Measurements from ENCODE around the gene GNAT1.

GNAT1 gene

DNA sequence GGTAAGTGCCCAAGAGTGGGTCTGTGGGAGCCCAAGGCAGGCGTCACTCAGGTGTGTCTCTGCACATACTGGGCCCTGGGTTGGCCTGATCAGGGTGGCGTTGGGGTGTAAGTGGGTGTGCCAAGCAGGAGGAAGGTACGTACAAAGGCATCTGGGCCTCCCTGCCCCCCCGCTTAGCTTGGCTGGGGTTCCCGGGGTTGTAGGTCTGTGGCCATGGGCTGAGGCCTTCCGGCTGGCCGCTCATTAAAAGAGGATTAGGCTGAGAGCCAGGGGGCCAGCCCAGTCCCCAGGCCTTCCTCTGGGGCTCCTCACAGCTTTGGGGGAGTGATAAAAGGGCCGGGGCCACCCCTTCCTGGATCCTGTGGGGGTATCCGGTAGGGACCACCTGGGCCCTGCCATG, 23.0 kb upstream of the GNAT1 start:
- Histone ChIP-seq H3K27me3 (no peaks in the 10 kb centered on the region; the same call in 1 of the 2 replicates), H4K20me1 (peaks cover 76% of the 10 kb centered on the region), H3K4me3 (no peak overlapping the region), H3K36me3 (peaks cover 45% of the 10 kb centered on the region), H3K4me1 (peaks cover 99% of the 10 kb centered on the region), H3K9ac (no peak overlapping the region), H3K9me3 (no peaks in the 10 kb centered on the region), H3K27ac (peak overlapping the region; percentile 56), H3K4me2 (peak overlapping the region; percentile 96)
- no peak for TF ChIP-seq Cebpa-rat (IDR thresholded peaks at IDR 0.05)

DNA sequence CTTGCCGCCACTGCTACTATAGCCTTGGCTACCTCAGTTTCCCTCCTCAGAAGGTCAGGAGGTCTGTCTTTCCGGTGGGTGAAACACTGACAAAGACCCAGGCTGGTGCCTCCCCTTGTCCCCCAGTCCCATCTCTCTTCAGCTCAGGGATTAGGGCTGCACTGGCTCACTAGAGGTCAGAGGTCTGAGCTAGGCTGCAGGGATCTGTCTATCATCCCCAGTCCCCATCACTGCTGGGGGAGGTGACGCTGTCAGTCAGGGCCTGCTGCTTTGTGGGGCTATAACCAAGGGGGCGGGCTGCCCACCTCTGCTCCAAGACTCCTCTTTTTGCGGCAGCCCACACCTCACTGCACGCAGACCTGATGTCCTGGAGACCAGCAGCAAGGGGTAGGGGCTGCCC, 22.6 kb upstream of the GNAT1 start:
- peak overlapping the region; percentile 56 for H3K27ac ChIP-seq
- H3K27me3 ChIP-seq: no peaks in the 10 kb centered on the region; the same call in 1 of the 2 replicates
- H3K36me3 ChIP-seq: peaks cover 48% of the 10 kb centered on the region
- H4K20me1 ChIP-seq: peaks cover 76% of the 10 kb centered on the region
- no peaks in the 10 kb centered on the region for H3K9me3 ChIP-seq
- TF ChIP-seq Cebpa-rat (IDR thresholded peaks at IDR 0.05): no peak
- no peak overlapping the region for H3K9ac ChIP-seq
- peak overlapping the region; percentile 96 for H3K4me2 ChIP-seq
- peaks cover 99% of the 10 kb centered on the region for H3K4me1 ChIP-seq
- no peak overlapping the region for H3K4me3 ChIP-seq

DNA sequence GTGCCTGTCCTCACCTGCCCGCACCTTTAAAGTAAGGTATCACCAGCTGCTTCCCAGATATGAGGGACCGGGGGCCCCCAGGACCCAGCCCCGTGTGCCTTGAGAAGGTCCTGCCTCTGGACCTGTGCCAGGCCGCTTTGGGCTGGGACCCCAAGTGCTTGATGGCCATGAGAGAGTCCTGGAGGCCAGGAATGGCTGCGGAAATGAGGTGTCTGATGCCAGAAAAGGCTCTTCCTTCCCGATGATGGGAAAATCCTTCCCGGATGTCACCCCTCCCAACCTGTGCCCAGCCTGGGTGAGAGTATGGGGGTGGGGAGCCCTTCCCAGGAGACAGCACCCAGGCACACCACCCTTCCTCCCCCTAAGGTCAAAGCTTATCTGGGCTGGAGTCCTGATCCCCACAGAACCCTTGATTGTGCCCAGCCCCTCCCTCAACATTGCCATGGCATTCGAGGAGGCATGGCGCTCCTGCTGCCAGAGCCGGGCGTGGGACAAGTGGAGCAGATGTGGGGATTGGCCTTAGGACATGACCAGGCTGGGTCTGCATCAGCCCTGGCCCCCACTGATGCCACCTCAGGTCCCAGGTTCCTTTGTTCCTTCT, 22.1 kb upstream of the GNAT1 start:
- Histone ChIP-seq H3K27me3 (no peaks in the 10 kb centered on the region; the same call in 1 of the 2 replicates), H3K9ac (no peak overlapping the region), H4K20me1 (peaks cover 76% of the 10 kb centered on the region), H3K4me1 (peaks cover 98% of the 10 kb centered on the region), H3K27ac (0 out of 2 replicates have a peak overlapping the region, but pooled peaks have one; percentile 77), H3K4me2 (peak overlapping the region; percentile 83), H3K36me3 (peaks cover 49% of the 10 kb centered on the region), H3K9me3 (no peaks in the 10 kb centered on the region), H3K4me3 (no peak overlapping the region)
- TF ChIP-seq Cebpa-rat (IDR thresholded peaks at IDR 0.05): no peak

DNA sequence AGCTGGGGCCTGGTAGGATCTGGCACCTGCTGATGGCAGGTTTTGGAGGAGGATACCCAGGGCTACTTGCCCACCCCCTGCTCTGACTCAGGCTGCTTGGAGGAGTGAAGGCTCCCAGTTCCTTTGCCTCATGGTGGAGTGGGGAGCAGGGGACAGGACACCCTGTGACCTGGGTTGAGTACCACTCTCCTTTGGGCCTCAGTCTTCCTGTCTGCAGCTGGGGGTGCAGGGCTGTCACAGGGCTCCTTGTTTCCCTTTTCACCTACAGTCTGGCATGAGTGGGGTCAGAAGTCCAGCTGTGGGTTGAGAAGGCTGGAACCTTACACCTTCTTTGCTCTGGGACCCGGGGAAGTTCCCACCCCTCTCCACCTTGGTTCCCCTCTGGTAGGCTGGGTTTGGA, 21.6 kb upstream of the GNAT1 start:
- Histone ChIP-seq H3K9me3 (no peaks in the 10 kb centered on the region), H4K20me1 (peaks cover 75% of the 10 kb centered on the region), H3K4me2 (peak overlapping the region; percentile 83), H3K4me3 (no peak overlapping the region), H3K27me3 (no peaks in the 10 kb centered on the region; the same call in 1 of the 2 replicates), H3K36me3 (peaks cover 49% of the 10 kb centered on the region), H3K9ac (no peak overlapping the region), H3K27ac (peak overlapping the region; percentile 77), H3K4me1 (peaks cover 92% of the 10 kb centered on the region)
- TF ChIP-seq Cebpa-rat (IDR thresholded peaks at IDR 0.05): no peak

DNA sequence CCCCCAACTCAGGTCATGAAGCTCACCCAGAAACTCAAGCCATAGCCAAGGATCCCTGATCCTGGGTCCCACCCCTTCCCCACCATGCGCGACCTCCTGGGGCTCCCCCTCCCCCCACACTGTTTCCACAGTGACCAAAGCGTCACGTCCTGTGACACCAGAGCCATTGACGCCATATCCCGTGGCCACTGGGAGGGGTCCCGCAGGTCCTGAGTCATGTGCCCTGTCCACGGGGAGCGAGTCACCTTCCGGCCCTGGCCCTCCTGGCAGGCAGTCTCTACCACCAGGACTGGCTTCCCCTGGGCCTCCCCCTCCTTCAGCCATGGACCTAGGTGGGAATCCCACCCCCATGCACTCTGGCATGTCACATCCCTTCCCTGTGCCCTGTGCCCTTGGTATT, 20.7 kb upstream of the GNAT1 start:
- Histone ChIP-seq H3K4me3 (no peak overlapping the region; the same call in 1 of the 2 replicates), H4K20me1 (peaks cover 67% of the 10 kb centered on the region), H3K4me2 (peak overlapping the region; percentile 83), H3K9me3 (no peaks in the 10 kb centered on the region), H3K36me3 (peaks cover 56% of the 10 kb centered on the region), H3K27me3 (no peaks in the 10 kb centered on the region; the same call in 1 of the 2 replicates), H3K27ac (peak overlapping the region; percentile 77), H3K9ac (peak overlapping the region; percentile 41), H3K4me1 (peaks cover 84% of the 10 kb centered on the region)
- no peak for TF ChIP-seq Cebpa-rat (IDR thresholded peaks at IDR 0.05)

DNA sequence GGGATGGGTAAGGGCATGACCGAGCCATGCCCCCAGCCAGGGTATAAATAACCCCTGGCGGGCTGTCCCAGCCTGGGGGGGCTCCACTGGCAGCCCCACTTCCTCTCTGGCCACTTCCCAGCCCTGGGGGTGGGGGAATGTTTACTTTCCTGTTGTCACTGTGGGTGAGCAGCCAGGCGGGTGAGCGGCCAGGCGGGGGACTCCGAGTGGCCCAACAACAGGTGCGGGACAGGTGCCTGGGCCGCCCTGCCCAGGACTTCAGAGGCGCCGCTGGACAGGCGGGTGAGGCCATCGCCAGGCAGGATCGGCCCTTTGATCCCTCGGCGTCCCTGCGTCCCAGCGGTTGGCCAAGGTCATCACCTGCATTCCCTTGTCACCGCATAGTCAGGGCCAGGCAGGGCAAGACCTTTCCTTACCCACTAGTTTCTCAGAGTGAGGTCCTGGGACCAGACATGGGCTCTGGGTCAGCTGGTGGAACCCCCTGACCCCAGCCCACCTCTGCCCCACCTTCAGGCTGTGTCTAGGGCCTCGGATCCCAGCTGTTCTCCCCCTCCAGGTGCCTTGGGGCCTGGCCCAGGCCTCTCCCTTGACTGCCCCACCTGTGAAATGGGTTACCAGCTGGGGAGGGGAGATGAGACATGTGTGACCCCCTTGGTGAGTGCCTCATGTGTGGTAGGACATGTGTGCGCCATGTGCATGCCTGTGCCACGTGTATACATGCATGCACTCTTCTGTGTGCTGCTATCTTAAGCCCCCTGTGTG, 19.7 kb upstream of the GNAT1 start:
- Histone ChIP-seq H3K9me3 (no peaks in the 10 kb centered on the region), H3K4me2 (peak overlapping the region; percentile 83), H3K4me3 (no peak overlapping the region), H3K9ac (peak overlapping the region; percentile 41), H3K36me3 (peaks cover 66% of the 10 kb centered on the region), H3K27ac (peak overlapping the region; percentile 77), H3K27me3 (no peaks in the 10 kb centered on the region; the same call in 1 of the 2 replicates), H4K20me1 (peaks cover 66% of the 10 kb centered on the region), H3K4me1 (peaks cover 74% of the 10 kb centered on the region)
- TF ChIP-seq Cebpa-rat (IDR thresholded peaks at IDR 0.05): no peak

DNA sequence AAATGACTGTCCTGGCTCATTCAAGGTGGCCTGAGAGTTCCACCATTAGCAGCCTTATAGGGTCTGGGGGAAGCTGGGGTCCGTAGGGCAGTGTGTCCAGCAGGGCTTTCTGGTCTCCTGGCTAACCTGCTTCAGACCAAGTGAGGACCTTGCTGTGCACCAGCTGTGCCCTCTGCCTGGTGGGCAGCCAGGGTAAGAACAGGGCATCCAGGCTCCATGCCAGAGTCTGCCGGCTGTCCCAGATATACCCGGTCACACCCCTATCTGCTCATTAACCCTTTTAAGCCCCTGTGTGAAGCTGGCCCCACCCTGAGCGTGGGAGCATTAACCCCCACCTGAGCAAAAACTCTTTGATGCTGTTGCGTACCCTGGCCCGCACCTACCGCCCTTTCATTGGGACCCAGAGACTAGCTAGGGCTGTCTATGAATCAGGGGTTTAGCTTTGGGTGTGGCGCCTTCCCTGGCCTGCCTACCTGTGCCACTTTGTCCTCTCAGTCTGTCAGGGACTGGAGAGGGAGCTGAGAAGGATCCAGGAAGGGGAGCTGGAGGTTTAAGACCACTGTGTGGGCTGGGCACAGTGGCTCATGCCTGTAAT, 18.7 kb upstream of the GNAT1 start:
- peaks cover 64% of the 10 kb centered on the region for H3K4me1 ChIP-seq
- H3K27me3 ChIP-seq: no peaks in the 10 kb centered on the region; the same call in 1 of the 2 replicates
- no peak overlapping the region for H3K4me3 ChIP-seq
- no peaks in the 10 kb centered on the region for H3K9me3 ChIP-seq
- H4K20me1 ChIP-seq: peaks cover 65% of the 10 kb centered on the region
- H3K36me3 ChIP-seq: peaks cover 76% of the 10 kb centered on the region
- no peak overlapping the region; the same call in 1 of the 2 replicates for H3K4me2 ChIP-seq
- H3K27ac ChIP-seq: peak overlapping the region; percentile 77
- H3K9ac ChIP-seq: no peak overlapping the region
- no peak for TF ChIP-seq Cebpa-rat (IDR thresholded peaks at IDR 0.05)

DNA sequence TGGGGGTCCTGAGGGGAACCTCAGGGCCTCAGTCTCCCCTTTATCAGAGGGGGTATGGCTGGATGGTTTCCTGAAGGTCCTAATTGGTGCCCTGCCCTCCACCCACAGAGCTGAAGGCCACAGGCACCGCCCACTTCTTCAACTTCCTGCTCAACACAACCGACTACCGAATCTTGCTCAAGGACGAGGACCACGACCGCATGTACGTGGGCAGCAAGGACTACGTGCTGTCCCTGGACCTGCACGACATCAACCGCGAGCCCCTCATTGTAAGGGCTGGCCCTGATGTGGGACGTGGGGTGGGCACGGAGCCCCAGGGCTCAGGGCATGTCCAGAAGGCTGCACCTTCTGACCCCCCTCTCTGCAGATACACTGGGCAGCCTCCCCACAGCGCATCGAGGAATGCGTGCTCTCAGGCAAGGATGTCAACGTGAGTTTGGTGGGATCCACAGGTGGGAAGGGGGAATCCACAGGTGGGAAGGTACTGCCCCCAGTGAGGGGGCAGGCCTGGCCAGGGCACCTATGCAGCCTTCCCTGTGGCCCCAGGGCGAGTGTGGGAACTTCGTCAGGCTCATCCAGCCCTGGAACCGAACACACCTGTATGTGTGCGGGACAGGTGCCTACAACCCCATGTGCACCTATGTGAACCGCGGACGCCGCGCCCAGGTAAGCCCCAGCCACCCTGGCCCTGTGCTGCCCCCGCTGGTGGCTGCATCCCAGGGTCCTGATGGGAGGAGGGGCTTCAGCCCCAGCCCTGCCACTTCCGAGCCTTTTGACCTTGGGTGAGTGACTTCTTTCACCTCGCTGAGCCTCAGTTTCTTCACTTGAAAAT, 17.5 kb upstream of the GNAT1 start:
- Histone ChIP-seq H3K9ac (no peak overlapping the region), H3K4me2 (no peak overlapping the region), H3K9me3 (no peaks in the 10 kb centered on the region), H4K20me1 (peaks cover 53% of the 10 kb centered on the region), H3K27ac (no peak overlapping the region), H3K4me1 (peaks cover 52% of the 10 kb centered on the region), H3K27me3 (no peaks in the 10 kb centered on the region), H3K4me3 (no peak overlapping the region), H3K36me3 (peaks cover 67% of the 10 kb centered on the region)
- no peak for TF ChIP-seq Cebpa-rat (IDR thresholded peaks at IDR 0.05)

DNA sequence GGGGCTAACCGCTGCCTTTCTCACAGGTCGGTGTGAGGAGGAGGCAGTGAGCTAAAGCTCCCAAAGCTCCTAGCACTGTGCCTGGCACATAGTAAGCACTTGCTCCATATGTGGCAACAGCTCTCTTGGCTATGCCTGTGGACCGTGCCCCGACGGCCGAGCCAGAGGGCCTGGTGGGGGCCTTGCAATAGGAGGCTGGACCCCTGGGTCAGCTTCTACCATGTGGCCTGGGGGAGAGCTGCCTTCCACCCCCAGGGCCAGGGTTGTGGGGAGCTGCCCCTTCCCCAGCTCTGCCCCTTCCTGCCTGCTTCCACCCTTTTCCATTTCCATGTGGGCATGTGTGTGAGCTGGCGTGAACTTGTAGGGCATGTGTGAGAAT, 16.9 kb upstream of the GNAT1 start:
- Histone ChIP-seq H3K9me3 (no peaks in the 10 kb centered on the region), H3K27ac (no peak overlapping the region), H3K4me2 (no peak overlapping the region), H4K20me1 (peaks cover 48% of the 10 kb centered on the region), H3K36me3 (peaks cover 67% of the 10 kb centered on the region), H3K27me3 (no peaks in the 10 kb centered on the region), H3K4me1 (peaks cover 46% of the 10 kb centered on the region), H3K4me3 (no peak overlapping the region), H3K9ac (no peak overlapping the region)
- TF ChIP-seq Cebpa-rat (IDR thresholded peaks at IDR 0.05): no peak

All from BLaER1 (cell line).